ENCODE data around the gene TUBA8. TPM values are rescaled to one million over a fixed set of nuclear protein-coding genes. Genes with fewer than 3 reads are reported as not detected.
"Not testable (repeated sequence)": the region's sequence is repeated elsewhere in the genome, so short reads cannot be mapped to it uniquely, and the experiment has no call there.

Gene TUBA8
- total RNA-seq, 2 experiments from 2014 or later: 1.2 to 1.5 TPM

DNA sequence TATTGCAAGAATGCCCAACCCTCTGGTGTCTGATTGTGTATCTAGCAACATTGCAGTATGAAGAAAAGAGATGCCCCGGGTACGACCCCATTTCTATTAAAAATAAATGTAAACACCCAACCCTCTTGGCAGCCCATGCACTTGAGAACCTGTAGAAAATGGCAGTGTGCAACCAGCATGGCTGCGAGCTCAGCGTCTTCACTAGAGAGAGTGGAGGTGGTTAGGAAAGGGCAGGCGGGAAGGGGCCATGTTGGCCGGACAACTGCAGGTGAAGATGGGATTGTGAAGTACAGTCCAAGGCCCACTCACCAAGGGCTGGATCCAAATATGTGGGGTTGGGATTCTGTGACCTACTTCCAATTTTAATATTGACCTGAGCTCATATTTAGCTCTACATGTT, 16.9 kb upstream of the TUBA8 start:
- H3K9me3 Mint-ChIP-seq (ENCODE audit: insufficient read depth): no peaks in the 10 kb centered on the region
- POLR2A ChIA-PET: no interaction called here
- H3K4me1 Mint-ChIP-seq (ENCODE audit: low read depth): peaks cover 7% of the 10 kb centered on the region
- no peak overlapping the region for H3K4me3 Mint-ChIP-seq
- H3K27ac Mint-ChIP-seq: no peak overlapping the region
- peaks cover 48% of the 10 kb centered on the region for H3K36me3 Mint-ChIP-seq (ENCODE audit: low read depth)
- no peak for DNase-seq
- H3K27me3 Mint-ChIP-seq (ENCODE audit: low read depth): no peaks in the 10 kb centered on the region
- no peak for ATAC-seq
- CTCF ChIA-PET: interaction anchor here (0.8 kb wide), 1 partner anchor 16 kb away, joined by 4 read pairs; the partner anchor contains the start of gene PEX26

DNA sequence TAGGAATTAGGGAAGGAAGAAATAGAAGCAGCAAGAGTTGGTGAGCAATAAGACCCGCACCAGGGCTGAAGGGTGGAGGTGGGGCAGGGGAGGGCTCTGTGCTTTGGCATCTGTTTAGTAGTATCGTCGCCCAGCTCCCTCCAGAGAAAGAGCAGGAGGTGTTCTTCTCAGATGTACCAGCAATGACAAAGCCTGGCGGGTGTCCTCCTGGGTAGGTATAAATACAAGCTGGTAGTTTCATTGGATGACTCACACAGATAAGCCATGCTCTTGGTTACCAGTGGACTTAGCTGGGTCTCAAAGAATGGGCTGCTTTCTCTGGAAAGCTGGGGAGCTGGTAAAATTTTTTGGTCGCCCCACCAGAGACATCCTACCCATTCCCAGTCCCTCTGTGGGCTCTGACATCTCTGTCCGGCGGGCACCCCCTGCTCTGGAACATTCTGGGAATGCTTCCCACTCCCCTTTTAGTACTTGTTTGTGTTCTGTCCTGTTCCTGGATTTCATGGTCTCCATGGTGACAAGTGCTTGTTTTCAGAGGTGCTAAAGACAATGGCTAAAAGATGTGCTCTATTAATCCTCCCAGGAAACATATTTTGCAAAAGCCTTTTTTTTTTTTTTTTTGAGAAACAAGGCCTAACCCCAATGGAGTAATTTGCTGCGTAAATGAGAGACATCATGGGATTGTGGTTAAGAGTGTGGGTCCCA, 15.4 kb upstream of the TUBA8 start:
- POLR2A ChIA-PET: no interaction called here
- H3K27ac Mint-ChIP-seq: no peak overlapping the region
- peaks cover 41% of the 10 kb centered on the region for H3K36me3 Mint-ChIP-seq (ENCODE audit: low read depth)

DNA sequence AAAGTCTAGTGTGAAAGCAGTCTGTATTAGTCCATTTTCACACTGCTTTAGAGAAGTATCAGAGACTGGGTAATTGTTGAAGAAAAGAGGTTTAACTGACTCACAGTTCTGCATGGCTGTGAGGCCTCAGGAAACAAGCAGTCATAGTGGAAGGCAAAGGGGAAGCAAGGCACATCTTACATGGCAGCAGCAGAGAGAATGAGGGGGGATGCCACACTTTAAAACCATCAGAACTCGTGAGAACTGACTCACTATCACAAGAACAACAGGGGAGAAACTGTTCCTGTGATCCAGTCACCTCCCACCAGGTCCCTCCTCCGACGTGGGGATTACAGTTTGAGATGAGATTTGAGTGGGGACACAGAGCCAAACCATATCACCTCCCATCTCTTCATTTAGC, 13.8 kb upstream of the TUBA8 start:
- Mint-ChIP-seq H3K27ac (no peak overlapping the region), H3K36me3 (ENCODE audit: low read depth) (peaks cover 34% of the 10 kb centered on the region), H3K4me3 (no peak overlapping the region), H3K4me1 (ENCODE audit: low read depth) (peaks cover 2% of the 10 kb centered on the region), H3K9me3 (ENCODE audit: insufficient read depth) (no peaks in the 10 kb centered on the region), H3K27me3 (ENCODE audit: low read depth) (no peaks in the 10 kb centered on the region)
- no peak for DNase-seq
- ChIA-PET CTCF (no interaction called here), POLR2A (no interaction called here)
- ATAC-seq: no peak

More for the DNA sequence above, 15.4 kb upstream of the TUBA8 start:
- peaks cover 4% of the 10 kb centered on the region for H3K4me1 Mint-ChIP-seq (ENCODE audit: low read depth)
- H3K9me3 Mint-ChIP-seq (ENCODE audit: insufficient read depth): no peaks in the 10 kb centered on the region
- H3K4me3 Mint-ChIP-seq: no peak overlapping the region
- no peaks in the 10 kb centered on the region for H3K27me3 Mint-ChIP-seq (ENCODE audit: low read depth)
- DNase-seq (no peak), ATAC-seq (no peak)
- CTCF ChIA-PET: no interaction called here

DNA sequence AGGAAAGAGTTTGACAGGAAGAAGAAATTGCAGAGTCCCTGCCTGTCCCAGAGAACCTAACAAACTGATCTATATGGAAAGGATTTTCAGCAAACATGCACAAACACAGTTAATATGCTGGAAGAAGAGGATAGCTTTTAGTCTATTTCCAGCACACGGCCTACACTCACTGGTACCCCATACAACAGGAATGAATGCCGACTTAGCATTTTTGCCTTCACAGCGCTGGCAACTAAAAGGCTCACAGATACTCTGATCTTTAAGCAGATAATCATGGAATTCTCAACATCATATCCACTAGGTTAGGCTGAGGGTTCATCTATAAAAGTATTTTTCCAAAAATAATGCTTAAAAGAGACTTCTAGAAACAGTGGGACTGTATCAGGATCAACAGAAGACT, 9.8 kb upstream of the TUBA8 start:
- CTCF ChIA-PET: no interaction called here
- H3K36me3 Mint-ChIP-seq (ENCODE audit: low read depth): peaks cover 29% of the 10 kb centered on the region

DNA sequence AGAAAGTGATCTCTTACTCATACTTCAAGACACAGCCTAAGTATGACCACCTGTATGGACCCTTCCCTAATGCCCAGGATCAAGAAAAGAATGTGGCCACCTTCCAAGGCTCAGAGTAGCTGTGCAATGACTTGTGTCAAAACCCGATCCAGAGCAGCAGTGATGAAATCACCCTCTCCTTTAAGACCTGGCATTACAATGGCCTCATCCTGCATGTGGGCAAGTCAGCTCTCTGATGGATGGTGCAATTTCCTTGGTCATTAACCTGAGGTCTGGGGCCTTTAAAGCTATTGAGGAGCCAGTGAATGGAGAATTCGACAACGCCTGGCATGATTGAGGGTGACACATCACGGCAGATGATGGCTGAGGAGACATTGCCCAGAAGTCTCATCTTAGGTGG, 9.1 kb upstream of the TUBA8 start:
- no peaks in the 10 kb centered on the region for H3K27me3 Mint-ChIP-seq (ENCODE audit: low read depth)
- ChIA-PET CTCF (no interaction called here), POLR2A (no interaction called here)
- peaks cover 3% of the 10 kb centered on the region for H3K4me1 Mint-ChIP-seq (ENCODE audit: low read depth)
- no peak overlapping the region for H3K4me3 Mint-ChIP-seq
- H3K36me3 Mint-ChIP-seq (ENCODE audit: low read depth): peaks cover 29% of the 10 kb centered on the region
- H3K27ac Mint-ChIP-seq: peak overlapping the region; percentile 5
- no peak for DNase-seq
- no peak for ATAC-seq
- H3K9me3 Mint-ChIP-seq (ENCODE audit: insufficient read depth): peaks cover 7% of the 10 kb centered on the region

More for the DNA sequence above, 9.8 kb upstream of the TUBA8 start:
- Mint-ChIP-seq H3K4me1 (ENCODE audit: low read depth) (peaks cover under 1% of the 10 kb centered on the region), H3K9me3 (ENCODE audit: insufficient read depth) (peaks cover 4% of the 10 kb centered on the region), H3K27me3 (ENCODE audit: low read depth) (no peaks in the 10 kb centered on the region), H3K4me3 (no peak overlapping the region), H3K27ac (no peak overlapping the region)
- POLR2A ChIA-PET: interaction anchor here (0.7 kb wide), 1 partner anchor 22 kb away, joined by 4 read pairs; no protein-coding TSS in a partner anchor
- ATAC-seq: no peak
- no peak for DNase-seq

DNA sequence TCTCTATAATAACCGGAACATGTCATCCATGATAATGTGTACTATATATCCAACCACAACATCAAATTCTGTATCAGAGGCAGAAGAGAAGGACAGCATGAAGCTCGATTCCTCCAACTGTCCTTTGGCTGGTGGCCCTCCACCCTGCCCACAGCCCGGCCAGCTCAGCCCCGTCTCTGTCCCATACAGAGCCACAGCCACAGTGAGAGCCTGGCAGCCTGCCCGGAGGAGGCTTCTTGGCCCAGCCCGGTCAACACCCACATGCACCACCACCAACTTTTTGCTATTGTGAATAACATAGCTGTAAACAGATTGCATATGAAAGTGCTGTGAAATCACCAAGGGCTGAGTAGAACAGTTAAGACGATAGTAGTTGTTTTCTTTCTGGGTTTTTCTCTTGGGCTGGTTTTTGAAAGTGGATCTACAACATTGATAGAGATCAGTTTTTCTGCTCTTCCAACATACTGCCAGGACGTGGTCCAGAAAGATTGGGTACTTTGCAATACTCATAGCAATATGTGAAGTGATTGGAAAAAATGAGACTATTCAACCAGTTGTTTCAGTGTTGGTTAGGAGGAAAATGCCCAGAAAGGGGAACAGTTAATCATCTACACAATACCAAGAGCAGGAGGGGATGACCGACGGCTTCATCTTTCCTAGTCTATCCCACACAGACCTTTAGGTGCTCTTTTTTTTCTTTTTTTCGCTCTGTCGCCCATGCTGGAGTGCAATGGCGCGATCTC, 6.9 kb upstream of the TUBA8 start:
- H3K36me3 Mint-ChIP-seq (ENCODE audit: low read depth): peaks cover 31% of the 10 kb centered on the region
- POLR2A ChIA-PET: no interaction called here
- H3K4me3 Mint-ChIP-seq: no peak overlapping the region
- H3K27me3 Mint-ChIP-seq (ENCODE audit: low read depth): no peaks in the 10 kb centered on the region
- ATAC-seq (no peak), DNase-seq (no peak)
- no peak overlapping the region for H3K27ac Mint-ChIP-seq
- peaks cover 7% of the 10 kb centered on the region for H3K9me3 Mint-ChIP-seq (ENCODE audit: insufficient read depth)
- H3K4me1 Mint-ChIP-seq (ENCODE audit: low read depth): peaks cover 3% of the 10 kb centered on the region
- CTCF ChIA-PET: no interaction called here

GRCh38 chr22:18104566-18104965, 6.0 kb upstream of the TUBA8 start:
- DNase-seq (no peak), ATAC-seq (no peak)
- ChIA-PET POLR2A (no interaction called here), CTCF (interaction anchor here (1.9 kb wide), 1 partner anchor 28 kb away, joined by 4 read pairs; no protein-coding TSS in a partner anchor)
- H3K4me3 Mint-ChIP-seq: no peak overlapping the region
- H3K9me3 Mint-ChIP-seq (ENCODE audit: insufficient read depth): peaks cover 7% of the 10 kb centered on the region
- peaks cover 5% of the 10 kb centered on the region for H3K4me1 Mint-ChIP-seq (ENCODE audit: low read depth)
- H3K36me3 Mint-ChIP-seq (ENCODE audit: low read depth): peaks cover 28% of the 10 kb centered on the region
- peaks cover 3% of the 10 kb centered on the region for H3K27me3 Mint-ChIP-seq (ENCODE audit: low read depth)
- H3K27ac Mint-ChIP-seq: no peak overlapping the region

- Mint-ChIP-seq H3K27me3 (ENCODE audit: low read depth) (peaks cover 12% of the 10 kb centered on the region), H3K4me1 (ENCODE audit: low read depth) (peaks cover 16% of the 10 kb centered on the region), H3K36me3 (ENCODE audit: low read depth) (peaks cover 28% of the 10 kb centered on the region)
- H3K9me3 Mint-ChIP-seq (ENCODE audit: insufficient read depth); POLR2A ChIA-PET; ATAC-seq; H3K27ac Mint-ChIP-seq; H3K4me3 Mint-ChIP-seq; DNase-seq: not testable (repeated sequence)
- CTCF ChIA-PET: interaction anchor here (1.2 to 1.9 kb wide), 2 partner anchors 29 to 32 kb away, joined by 3 to 4 read pairs; no protein-coding TSS in a partner anchor
These were observed 4.6 kb upstream of the TUBA8 start for GRCh38 chr22:18105981-18106380.

GRCh38 chr22:18106550-18107341, 3.9 kb upstream of the TUBA8 start:
- peaks cover 16% of the 10 kb centered on the region for H3K4me1 Mint-ChIP-seq (ENCODE audit: low read depth)
- H3K36me3 Mint-ChIP-seq (ENCODE audit: low read depth): peaks cover 26% of the 10 kb centered on the region
- DNase-seq; H3K4me3 Mint-ChIP-seq; H3K9me3 Mint-ChIP-seq (ENCODE audit: insufficient read depth); POLR2A ChIA-PET; ATAC-seq; H3K27ac Mint-ChIP-seq: not testable (repeated sequence)
- CTCF ChIA-PET: interaction anchor here (1.9 kb wide), 1 partner anchor 30 kb away, joined by 4 read pairs; no protein-coding TSS in a partner anchor
- H3K27me3 Mint-ChIP-seq (ENCODE audit: low read depth): peaks cover 18% of the 10 kb centered on the region

DNA sequence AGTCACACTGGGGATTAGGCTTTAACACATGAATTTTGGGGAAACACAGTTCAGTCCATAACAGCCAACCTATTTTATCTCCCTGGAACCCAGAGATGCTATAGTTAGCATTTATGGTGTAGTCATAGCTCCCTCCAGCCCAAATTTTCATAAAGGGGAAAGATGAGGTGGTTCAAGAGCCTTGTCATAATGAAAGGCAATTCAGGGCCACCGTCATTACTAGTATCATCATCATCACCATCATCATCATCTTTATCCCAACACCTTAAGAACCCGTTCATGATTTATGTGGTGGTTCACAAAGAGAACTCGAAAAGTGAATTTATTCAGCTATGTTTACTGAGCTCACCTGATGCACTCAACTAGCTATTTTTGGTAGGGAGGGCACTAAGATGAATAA, 2.4 kb upstream of the TUBA8 start:
- ChIA-PET POLR2A (no interaction called here), CTCF (no interaction called here)
- H3K9me3 Mint-ChIP-seq (ENCODE audit: insufficient read depth): peaks cover 7% of the 10 kb centered on the region
- DNase-seq: no peak
- H3K4me3 Mint-ChIP-seq: no peak overlapping the region
- no peak overlapping the region for H3K27ac Mint-ChIP-seq
- H3K36me3 Mint-ChIP-seq (ENCODE audit: low read depth): peaks cover 23% of the 10 kb centered on the region
- ATAC-seq: no peak
- peaks cover 25% of the 10 kb centered on the region for H3K4me1 Mint-ChIP-seq (ENCODE audit: low read depth)
- peaks cover 27% of the 10 kb centered on the region for H3K27me3 Mint-ChIP-seq (ENCODE audit: low read depth)

DNA sequence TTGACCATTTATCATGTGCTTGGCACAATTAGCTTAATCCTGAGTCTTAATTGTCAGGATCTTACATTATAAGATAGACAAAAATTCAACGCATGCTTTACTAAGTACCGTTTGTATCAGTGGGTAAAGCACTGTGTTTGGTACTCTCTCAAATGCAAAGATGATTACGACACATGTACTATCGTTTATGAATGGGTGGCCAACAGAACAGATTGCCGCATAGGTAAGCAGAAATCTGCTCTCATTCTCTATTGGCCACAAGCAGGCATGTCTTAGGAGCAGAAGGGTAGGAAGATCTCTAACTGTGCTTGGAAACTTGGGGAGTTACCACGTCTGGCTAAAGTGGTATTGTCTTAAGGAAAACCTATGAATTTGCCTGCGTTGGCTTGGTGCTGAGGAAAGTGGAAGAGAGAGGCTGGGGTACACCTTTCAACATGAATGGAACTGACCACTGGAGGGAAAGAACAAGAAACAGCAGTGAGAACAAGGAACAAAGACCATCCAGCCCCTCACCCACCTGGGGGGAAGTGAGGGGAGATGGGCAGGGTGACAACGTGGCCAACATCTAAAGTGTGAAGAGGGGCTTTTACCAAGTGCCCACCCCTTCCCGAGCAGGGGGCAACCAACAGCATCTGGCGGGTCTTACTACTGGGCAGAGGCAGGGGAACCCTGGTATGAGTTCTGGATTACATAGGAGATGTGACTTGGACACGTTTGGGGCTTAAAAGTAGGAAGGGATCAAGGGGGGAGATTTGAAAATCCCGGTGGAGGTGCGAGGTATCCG, 1.0 kb upstream of the TUBA8 start:
- DNase-seq (no peak), ATAC-seq (no peak)
- Mint-ChIP-seq H3K9me3 (ENCODE audit: insufficient read depth) (peaks cover 7% of the 10 kb centered on the region), H3K27ac (no peak overlapping the region), H3K27me3 (ENCODE audit: low read depth) (peaks cover 27% of the 10 kb centered on the region), H3K4me1 (ENCODE audit: low read depth) (peaks cover 39% of the 10 kb centered on the region), H3K36me3 (ENCODE audit: low read depth) (peaks cover 17% of the 10 kb centered on the region), H3K4me3 (peak overlapping the region; percentile 44)
- ChIA-PET POLR2A (interaction anchor here (0.6 kb wide), 1 partner anchor 1023 kb away, joined by 3 read pairs; no protein-coding TSS in a partner anchor), CTCF (no interaction called here)
